Left ventricle myocardium inferior (tissue), 1 donor: ENCODE data around the gene SGSM1. TPM values are rescaled to one million over a fixed set of nuclear protein-coding genes. Genes with fewer than 3 reads are reported as not detected.
"Not testable (repeated sequence)": the region's sequence is repeated elsewhere in the genome, so short reads cannot be mapped to it uniquely, and the experiment has no call there.

ENCODE experiments used
- DNase-seq: peaks from one replicate; pipeline ENCODE4 v3.0.0-alpha.2; 2020
- H3K27ac ChIP-seq: fragments of 200-600 bp; replicated peaks from 2 replicates; pipeline ENCODE4 v1.8.0; 2021
- H3K27me3 ChIP-seq: fragments of 200-600 bp; 2 replicates; pipeline ENCODE4 v1.8.0; 2021; ENCODE audit warnings: low read depth
- H3K36me3 ChIP-seq: fragments of 200-600 bp; 2 replicates; pipeline ENCODE4 v1.8.0; 2021
- H3K4me1 ChIP-seq: fragments of 200-600 bp; 2 replicates; pipeline ENCODE4 v1.8.0; 2021
- H3K4me3 ChIP-seq: fragments of 200-600 bp; 2 replicates; pipeline ENCODE4 v1.8.0; 2021; ENCODE audit warnings: mild to moderate bottlenecking, moderate library complexity
- H3K9me3 ChIP-seq: fragments of 200-600 bp; replicated peaks from 2 replicates; pipeline ENCODE4 v1.8.0; 2021
- CTCF ChIP-seq: fragments of 200-600 bp; IDR thresholded peaks from 2 replicates; pipeline ENCODE4 v1.8.0; 2021; ENCODE audit warnings: antibody characterized with exemption, mild to moderate bottlenecking, borderline replicate concordance
- intact Hi-C: fragments of 100-400 bp; cut with micrococcal nuclease; formaldehyde crosslinking; loops from one replicate; pipeline ENCODE4 v1.11.0; 2022
- total RNA-seq: library from RNA; stranded (reverse); fragmentation: NEBNext Ultra II Directional; extraction: Animal tissue kit (Norgen Biotek cat#: 25700); gene quantifications from one replicate; pipeline ENCODE4 v1.2.1, GENCODE V29; 2021
- donor health status: DM: no; HTN: yes; CAD: no; lungs with severe emphysema.

SGSM1 gene
- total RNA-seq, 1 donor from 2014 or later = 8.8 TPM

GRCh38 chr22:24905909-24906308, 99.9 kb downstream of the SGSM1 start:
- Histone ChIP-seq H3K4me3 (no peak overlapping the region), H3K9me3 (peaks cover 20% of the 10 kb centered on the region), H3K27me3 (no peaks in the 10 kb centered on the region), H3K36me3 (peaks cover 33% of the 10 kb centered on the region), H3K27ac (no peak overlapping the region), H3K4me1 (no peaks in the 10 kb centered on the region)
- intact Hi-C loops = no loop called here
- DNase-seq = no peak
- TF ChIP-seq CTCF = no peak

GRCh38 chr22:24907101-24907500, 101.1 kb downstream of the SGSM1 start:
- H3K4me3 ChIP-seq, H3K27me3 ChIP-seq, intact Hi-C loops, H3K27ac ChIP-seq, DNase-seq, H3K4me1 ChIP-seq: not testable (repeated sequence)
- Histone ChIP-seq H3K9me3 (peaks cover 20% of the 10 kb centered on the region), H3K36me3 (peaks cover 32% of the 10 kb centered on the region)

- TF ChIP-seq CTCF = no peak
- intact Hi-C loops = no loop called here
- no peak overlapping the region for H3K4me3 ChIP-seq
These were observed 114.0 kb downstream of the SGSM1 start for GRCh38 chr22:24920029-24920428.

GRCh38 chr22:24925586-24926427, 119.8 kb downstream of the SGSM1 start:
- intact Hi-C loops = no loop called here
- TF ChIP-seq CTCF = no peak
- Histone ChIP-seq H3K36me3 (peaks cover 6% of the 10 kb centered on the region), H3K27ac (peak overlapping the region; percentile 27), H3K4me1 (no peaks in the 10 kb centered on the region), H3K27me3 (no peaks in the 10 kb centered on the region), H3K9me3 (peaks cover 9% of the 10 kb centered on the region), H3K4me3 (no peak overlapping the region)
- no peak for DNase-seq

More at GRCh38 chr22:24920029-24920428, 114.0 kb downstream of the SGSM1 start:
- Histone ChIP-seq H3K27ac (no peak overlapping the region), H3K9me3 (no peaks in the 10 kb centered on the region), H3K36me3 (peaks cover 16% of the 10 kb centered on the region), H3K27me3 (no peaks in the 10 kb centered on the region), H3K4me1 (no peaks in the 10 kb centered on the region)
- DNase-seq = no peak

GRCh38 chr22:24926428-24926725, 120.4 kb downstream of the SGSM1 start:
- peaks cover 6% of the 10 kb centered on the region for H3K36me3 ChIP-seq
- H3K4me3 ChIP-seq = no peak overlapping the region
- TF ChIP-seq CTCF = no peak
- H3K9me3 ChIP-seq = peaks cover 9% of the 10 kb centered on the region
- H3K4me1 ChIP-seq = no peaks in the 10 kb centered on the region
- no peak for DNase-seq
- H3K27ac ChIP-seq = peak overlapping the region; percentile 27
- intact Hi-C loops = no loop called here
- no peaks in the 10 kb centered on the region for H3K27me3 ChIP-seq

GRCh38 chr22:24926849-24927579, 121.0 kb downstream of the SGSM1 start:
- no peak for DNase-seq
- H3K4me3 ChIP-seq = no peak overlapping the region
- H3K27me3 ChIP-seq = no peaks in the 10 kb centered on the region
- H3K36me3 ChIP-seq = peaks cover 6% of the 10 kb centered on the region
- no peaks in the 10 kb centered on the region for H3K4me1 ChIP-seq
- H3K27ac ChIP-seq = no peak overlapping the region
- intact Hi-C loops = no loop called here
- peaks cover 9% of the 10 kb centered on the region for H3K9me3 ChIP-seq
- no peak for TF ChIP-seq CTCF
